Keratinocyte (primary cell): ENCODE data around the gene MAP2K4. TPM values are rescaled to one million over a fixed set of nuclear protein-coding genes. Genes with fewer than 3 reads are reported as not detected.

Experiments used
- DNase-seq: peaks from one replicate; pipeline ENCODE4 v3.0.0-alpha.2; 2011; ENCODE audit warnings: low read depth, missing footprints, low spot score
- FAIRE-seq: peaks from 2 replicates; lab custom pipeline; 2011; peaks lifted over from hg19 to GRCh38; lab: Jason Lieb, UNC
- H2AFZ ChIP-seq: 2 replicates; pipeline ENCODE4 v1.6.0; 2012; ENCODE audit warnings: low read length, control low read depth, inconsistent platforms; ENCODE audit not compliant: control insufficient read depth
- H3K27ac ChIP-seq: 2 replicates; pipeline ENCODE4 v1.5.1; 2011; ENCODE audit warnings: low read length; ENCODE audit not compliant: control insufficient read depth, insufficient read depth
- H3K27me3 ChIP-seq: 3 replicates; pipeline ENCODE4 v1.6.0; 2011; ENCODE audit warnings: low read length; ENCODE audit not compliant: control insufficient read depth, insufficient read depth; ENCODE audit errors: extremely low read depth
- H3K36me3 ChIP-seq, 2 experiments: 2 replicates in 1 of 2; 3 replicates in 1 of 2; pipeline ENCODE4 v1.5.1; 2011; ENCODE audit warnings: low read length in 2 of 2, mild to moderate bottlenecking in 1 of 2; ENCODE audit not compliant: control insufficient read depth in 2 of 2, insufficient read depth in 2 of 2; ENCODE audit errors: extremely low read depth in 1 of 2
- H3K4me1 ChIP-seq: 3 replicates; pipeline ENCODE4 v1.5.1; 2011; ENCODE audit warnings: low read length; ENCODE audit not compliant: control insufficient read depth, insufficient read depth; ENCODE audit errors: extremely low read depth
- H3K4me2 ChIP-seq: 3 replicates; pipeline ENCODE4 v1.6.0; 2011; ENCODE audit warnings: low read depth, low read length; ENCODE audit not compliant: control insufficient read depth, insufficient read depth; ENCODE audit errors: extremely low read depth
- H3K4me3 ChIP-seq, 3 experiments: fragments of 200-600 bp in 1 of 3; sonication (generic) in 1 of 3; 2 replicates in 2 of 3; 3 replicates in 1 of 3; pipeline ENCODE4 v1.5.1; 2011 to 2016; ENCODE audit warnings: low read length in 3 of 3, mild to moderate bottlenecking in 3 of 3, control low read depth in 2 of 3, inconsistent platforms in 1 of 3, low read depth in 1 of 3, mixed read lengths in 1 of 3, mixed run types in 1 of 3, moderate library complexity in 1 of 3; ENCODE audit not compliant: control insufficient read depth in 2 of 3, insufficient read depth in 2 of 3; ENCODE audit errors: extremely low read depth in 1 of 3
- H3K79me2 ChIP-seq: 2 replicates; pipeline ENCODE4 v1.6.0; 2012; ENCODE audit warnings: low read length; ENCODE audit not compliant: control insufficient read depth, insufficient read depth
- H3K9ac ChIP-seq: 3 replicates; pipeline ENCODE4 v1.6.0; 2011; ENCODE audit warnings: low read length; ENCODE audit not compliant: control insufficient read depth, insufficient read depth; ENCODE audit errors: extremely low read depth
- H3K9me1 ChIP-seq: 3 replicates; pipeline ENCODE4 v1.6.0; 2011; ENCODE audit warnings: low read length; ENCODE audit not compliant: control insufficient read depth, insufficient read depth; ENCODE audit errors: extremely low read depth
- H3K9me3 ChIP-seq: 2 replicates; pipeline ENCODE4 v1.5.1; 2012; ENCODE audit warnings: low read depth, low read length; ENCODE audit not compliant: control insufficient read depth
- H4K20me1 ChIP-seq: 3 replicates; pipeline ENCODE4 v1.6.0; 2011; ENCODE audit warnings: low read length; ENCODE audit not compliant: control insufficient read depth, insufficient read depth; ENCODE audit errors: extremely low read depth
- CTCF ChIP-seq, 3 experiments: IDR thresholded peaks in 1 of 3; conservative IDR thresholded peaks in 1 of 3; optimal IDR thresholded peaks in 1 of 3; 2 replicates in 2 of 3; 3 replicates in 1 of 3; pipeline versions ENCODE3 to v1.5.1; 2011; ENCODE audit warnings: low read length in 3 of 3, mild to moderate bottlenecking in 3 of 3, moderate library complexity in 2 of 3, control low read depth in 1 of 3, inconsistent platforms in 1 of 3; ENCODE audit not compliant: insufficient read depth in 2 of 3; ENCODE audit errors: extremely low read depth in 1 of 3
- EZH2 ChIP-seq: IDR thresholded peaks from one replicate; pipeline ENCODE4 v1.6.1; 2012; ENCODE audit warnings: inconsistent platforms, mild to moderate bottlenecking, low read length, moderate library complexity
- dilution Hi-C: fragments of 300-500 bp; cut with MboI; formaldehyde crosslinking; loops from one replicate; pipeline ENCODE4 v1.7.0; 2020; ENCODE audit warnings: low sequenced_read_pairs; ENCODE audit not compliant: extremely low pct_ligation_motif_present
- polyA plus RNA-seq, 5 experiments: library from polyadenylated mRNA; depleted of rRNA in 3 of 5; stranded (reverse) in 3 of 5; stranded (forward) in 1 of 5; unstranded in 1 of 5; fragments of >200 nt; gene quantifications; 1 replicate in 1 of 5; 2 replicates in 3 of 5; 3 replicates in 1 of 5; pipeline versions ENCODE4 v1.2.1 to v1.2.3, GENCODE V29; 2011 to 2012; ENCODE audit warnings: missing spikeins in 2 of 5, low read depth in 1 of 5, low replicate concordance in 1 of 5

Gene MAP2K4
- polyA plus RNA-seq, 1 donor (not counting 4 experiments of a cell fraction or from before 2014, with no cell fraction given), result 37.3 TPM

DNA sequence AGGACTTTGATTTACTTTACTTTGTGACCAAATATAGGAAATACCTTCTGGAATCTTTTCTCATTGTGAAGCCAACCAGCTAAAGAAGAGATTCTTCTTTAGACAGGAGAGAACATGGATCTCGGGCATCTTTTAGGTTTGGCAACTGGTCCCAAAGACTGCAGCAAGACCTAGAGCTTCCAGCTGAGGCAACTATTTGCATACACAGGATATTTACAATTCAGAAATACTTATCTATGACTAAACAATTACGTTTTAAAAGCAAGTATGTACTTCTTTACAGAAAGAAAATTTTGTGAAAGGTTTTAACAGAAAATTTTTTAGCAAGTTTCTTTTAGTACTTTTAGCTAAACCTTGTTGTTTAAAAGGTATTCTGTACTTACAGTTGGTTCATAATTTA lies 106.5 kb downstream of the MAP2K4 start:
- FAIRE-seq (no peak), DNase-seq (no peak)
- Histone ChIP-seq H3K9me3 (no peaks in the 10 kb centered on the region), H4K20me1 (no peaks in the 10 kb centered on the region), H3K79me2 (no peaks in the 10 kb centered on the region), H3K36me3 (peaks cover 9 to 15% of the 10 kb centered on the region in 2 experiments), H3K4me3 (no peak overlapping the region), H3K4me1 (no peaks in the 10 kb centered on the region), H3K4me2 (no peak overlapping the region), H3K9me1 (no peaks in the 10 kb centered on the region), H2AFZ (no peak overlapping the region), H3K9ac (no peak overlapping the region), H3K27ac (no peak overlapping the region), H3K27me3 (no peaks in the 10 kb centered on the region)
- dilution Hi-C loops, result no loop called here
- TF ChIP-seq EZH2, result no peak
- no peak for TF ChIP-seq CTCF (optimal IDR thresholded peaks at IDR 0.05 in 1 of 3, IDR thresholded peaks at IDR 0.05 in 1 of 3, conservative IDR thresholded peaks at IDR 0.05 in 1 of 3; ENCODE audit: extremely low read depth in 1 of 3, insufficient read depth in 2 of 3, low read length in 3 of 3)

- Histone ChIP-seq H3K36me3 (peaks cover 9 to 15% of the 10 kb centered on the region in 2 experiments), H3K27me3 (no peaks in the 10 kb centered on the region), H3K4me2 (no peak overlapping the region), H3K9me3 (no peaks in the 10 kb centered on the region), H3K4me3 (no peak overlapping the region), H3K9me1 (no peaks in the 10 kb centered on the region), H2AFZ (no peak overlapping the region), H3K27ac (no peak overlapping the region), H3K9ac (no peak overlapping the region), H4K20me1 (no peaks in the 10 kb centered on the region), H3K79me2 (no peaks in the 10 kb centered on the region), H3K4me1 (no peaks in the 10 kb centered on the region)
- TF ChIP-seq CTCF (optimal IDR thresholded peaks at IDR 0.05 in 1 of 3, IDR thresholded peaks at IDR 0.05 in 1 of 3, conservative IDR thresholded peaks at IDR 0.05 in 1 of 3; ENCODE audit: extremely low read depth in 1 of 3, insufficient read depth in 2 of 3, low read length in 3 of 3) (no peak), EZH2 (no peak)
- DNase-seq (no peak), FAIRE-seq (no peak)
- dilution Hi-C loops, result no loop called here
Measured at GRCh38 chr17:12127667-12128066, 107.0 kb downstream of the MAP2K4 start.
